Measurements from ENCODE around the gene GADD45G. TPM values are rescaled to one million over a fixed set of nuclear protein-coding genes. Genes with fewer than 3 reads are reported as not detected.
A peak's percentile ranks its signal among the peaks of the same experiment; 100 is the strongest.

The GADD45G gene
- total and polyA plus RNA-seq, 5 donors from 2014 or later, result 0.16 to 15.7 (median 0.30) TPM

DNA sequence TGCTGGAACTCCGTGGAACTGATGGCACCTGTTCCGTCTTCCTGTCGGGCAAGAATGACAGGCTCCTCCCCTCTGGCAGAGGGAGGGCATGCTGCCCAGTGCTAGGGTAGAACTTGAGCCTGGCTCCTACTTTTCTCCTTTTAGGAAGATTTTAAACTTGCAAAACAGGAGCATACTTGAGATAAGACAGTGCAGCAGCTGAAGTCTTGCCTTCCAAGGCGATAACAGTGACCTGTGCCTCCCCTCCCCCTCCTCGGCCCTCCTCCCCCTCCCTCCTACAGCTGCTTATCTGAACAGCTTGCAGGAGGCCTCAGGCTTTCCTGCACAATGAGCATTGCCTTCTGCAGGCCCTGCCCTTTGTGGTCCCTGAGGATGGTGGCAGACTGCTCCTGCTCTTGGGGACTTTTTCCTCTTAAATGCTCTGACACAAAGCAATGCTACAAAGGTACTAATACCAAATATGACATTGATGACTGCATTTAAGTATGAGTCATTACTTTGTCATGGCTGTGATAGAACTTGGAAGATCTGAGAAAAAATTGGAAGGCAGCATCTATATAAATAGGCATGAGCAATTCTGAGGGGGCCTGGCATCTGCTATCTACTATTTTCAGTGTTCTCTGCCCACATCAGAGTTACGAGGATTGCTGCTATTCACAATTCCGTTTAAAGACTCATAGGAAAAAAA lies 2.0 kb downstream of the GADD45G start:
- Histone ChIP-seq H3K4me3 (ENCODE audit: low read depth, low read length) (peak overlapping the region; percentile 55), H3K9me3 (ENCODE audit: control insufficient read depth in 2 of 2, low read length in 2 of 2) (no peaks in the 10 kb centered on the region), H3K4me1 (ENCODE audit: control insufficient read depth, insufficient read depth, low read length, poor library complexity, severe bottlenecking) (peaks cover 43% of the 10 kb centered on the region), H3K27me3 (ENCODE audit: control insufficient read depth, insufficient read depth, low read length) (no peaks in the 10 kb centered on the region), H3K36me3 (ENCODE audit: control insufficient read depth, insufficient read depth, low read length) (no peaks in the 10 kb centered on the region), H3K27ac (ENCODE audit: insufficient read depth, low read length, poor library complexity, severe bottlenecking) (no peak overlapping the region)
- peaks cover 10 to 33% (median 19%) of the 10 kb centered on the region in 4 donors for H3K4me1 Mint-ChIP-seq
- H3K4me3 Mint-ChIP-seq, result peak overlapping the region; percentile 76 to 92 (median 84)
- H3K27me3 Mint-ChIP-seq, result peaks cover 32% of the 10 kb centered on the region
- H3K27ac Mint-ChIP-seq, result peak overlapping the region in 1 of 3 donors; percentile 4
- ATAC-seq (ENCODE audit: low read depth in 2 of 2) (no peak), DNase-seq (no peak)
- H3K36me3 Mint-ChIP-seq, result no peaks in the 10 kb centered on the region
- H3K9me3 Mint-ChIP-seq, result peaks cover 0 to 2% (median 0%) of the 10 kb centered on the region in 7 donors

DNA sequence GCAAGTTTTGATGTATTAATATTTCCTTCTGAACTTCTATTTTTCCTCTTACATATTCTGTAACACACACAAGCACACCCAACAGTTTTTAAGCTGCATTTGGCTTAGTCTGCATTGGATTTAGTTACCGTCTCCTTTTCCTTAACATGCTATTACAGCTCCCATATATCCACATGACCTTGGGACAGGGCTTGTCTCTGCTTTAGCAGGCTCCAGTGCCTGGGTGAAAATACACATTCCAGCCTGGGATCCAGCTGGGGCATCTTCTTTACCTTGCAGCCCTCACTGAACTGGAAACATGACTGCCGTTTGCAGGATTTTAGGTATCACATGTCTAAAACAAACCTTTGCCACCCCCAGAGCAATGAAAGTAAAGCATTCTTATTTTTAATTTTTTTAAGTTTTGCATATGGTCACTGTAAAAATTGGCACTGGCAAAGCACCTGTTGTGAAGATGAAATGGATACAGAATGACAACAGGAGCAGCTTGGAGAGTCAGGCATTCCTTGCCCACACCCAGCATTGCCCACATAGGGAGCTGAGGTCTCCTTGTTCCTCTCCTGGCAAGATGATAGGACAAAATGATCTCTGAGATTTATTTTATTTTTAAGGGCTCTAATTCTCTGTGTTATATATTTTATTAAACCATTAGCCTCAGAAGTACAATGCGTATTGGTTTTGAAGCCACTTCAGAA lies 4.0 kb downstream of the GADD45G start:
- Histone ChIP-seq H3K27ac (ENCODE audit: insufficient read depth, low read length, poor library complexity, severe bottlenecking) (no peak overlapping the region), H3K36me3 (ENCODE audit: control insufficient read depth, insufficient read depth, low read length) (no peaks in the 10 kb centered on the region), H3K9me3 (ENCODE audit: control insufficient read depth in 2 of 2, low read length in 2 of 2) (no peaks in the 10 kb centered on the region), H3K4me3 (ENCODE audit: low read depth, low read length) (no peak overlapping the region), H3K27me3 (ENCODE audit: control insufficient read depth, insufficient read depth, low read length) (no peaks in the 10 kb centered on the region), H3K4me1 (ENCODE audit: control insufficient read depth, insufficient read depth, low read length, poor library complexity, severe bottlenecking) (peaks cover 32% of the 10 kb centered on the region)
- Mint-ChIP-seq H3K9me3 (peaks cover 0 to 2% (median 0%) of the 10 kb centered on the region in 7 donors), H3K36me3 (no peaks in the 10 kb centered on the region), H3K4me1 (peaks cover 5 to 23% (median 12%) of the 10 kb centered on the region in 4 donors), H3K4me3 (no peak overlapping the region), H3K27ac (no peak overlapping the region), H3K27me3 (peaks cover 27% of the 10 kb centered on the region)
- ATAC-seq (ENCODE audit: low read depth in 2 of 2), result no peak
- DNase-seq, result no peak

DNA sequence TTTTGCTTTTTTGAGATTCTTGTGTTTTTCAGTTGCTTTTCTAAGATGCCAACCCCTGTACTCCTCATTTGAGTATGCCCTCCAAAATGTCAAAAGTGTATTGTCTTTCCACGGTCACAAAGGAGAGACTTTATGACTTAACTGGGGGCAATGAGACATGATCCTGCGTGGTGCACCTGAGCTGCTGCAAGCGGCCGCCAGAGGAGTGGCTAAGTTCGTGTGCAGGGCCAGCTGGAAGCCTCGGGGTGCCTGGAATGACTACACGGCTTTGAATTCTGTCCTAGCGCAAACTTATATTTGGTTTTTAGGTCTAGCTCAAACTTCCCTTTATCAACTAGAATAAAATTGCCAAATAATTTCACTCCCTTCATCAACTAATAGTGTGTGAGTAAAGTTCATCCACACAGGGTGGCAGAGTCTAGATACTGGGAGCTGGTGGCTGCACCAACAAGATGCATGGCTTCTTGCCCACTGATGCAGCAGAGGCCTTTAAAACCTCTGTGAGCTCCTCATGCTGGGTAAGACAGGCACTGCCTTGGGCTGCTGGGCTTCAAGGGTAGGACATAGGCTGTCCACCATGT lies 4.7 kb downstream of the GADD45G start:
- H3K4me1 ChIP-seq (ENCODE audit: control insufficient read depth, insufficient read depth, low read length, poor library complexity, severe bottlenecking), result peaks cover 25% of the 10 kb centered on the region
- Mint-ChIP-seq H3K4me1 (peaks cover 2 to 18% (median 10%) of the 10 kb centered on the region in 4 donors), H3K27ac (no peak overlapping the region), H3K36me3 (no peaks in the 10 kb centered on the region), H3K4me3 (no peak overlapping the region), H3K27me3 (peaks cover 29% of the 10 kb centered on the region), H3K9me3 (peaks cover 0 to 2% (median 0%) of the 10 kb centered on the region in 7 donors)
- ATAC-seq (ENCODE audit: low read depth in 2 of 2) (no peak), DNase-seq (no peak)
- H3K36me3 ChIP-seq (ENCODE audit: control insufficient read depth, insufficient read depth, low read length), result no peaks in the 10 kb centered on the region
- no peaks in the 10 kb centered on the region for H3K9me3 ChIP-seq (ENCODE audit: control insufficient read depth in 2 of 2, low read length in 2 of 2)
- H3K27me3 ChIP-seq (ENCODE audit: control insufficient read depth, insufficient read depth, low read length), result no peaks in the 10 kb centered on the region
- H3K27ac ChIP-seq (ENCODE audit: insufficient read depth, low read length, poor library complexity, severe bottlenecking), result no peak overlapping the region
- H3K4me3 ChIP-seq (ENCODE audit: low read depth, low read length), result no peak overlapping the region

DNA sequence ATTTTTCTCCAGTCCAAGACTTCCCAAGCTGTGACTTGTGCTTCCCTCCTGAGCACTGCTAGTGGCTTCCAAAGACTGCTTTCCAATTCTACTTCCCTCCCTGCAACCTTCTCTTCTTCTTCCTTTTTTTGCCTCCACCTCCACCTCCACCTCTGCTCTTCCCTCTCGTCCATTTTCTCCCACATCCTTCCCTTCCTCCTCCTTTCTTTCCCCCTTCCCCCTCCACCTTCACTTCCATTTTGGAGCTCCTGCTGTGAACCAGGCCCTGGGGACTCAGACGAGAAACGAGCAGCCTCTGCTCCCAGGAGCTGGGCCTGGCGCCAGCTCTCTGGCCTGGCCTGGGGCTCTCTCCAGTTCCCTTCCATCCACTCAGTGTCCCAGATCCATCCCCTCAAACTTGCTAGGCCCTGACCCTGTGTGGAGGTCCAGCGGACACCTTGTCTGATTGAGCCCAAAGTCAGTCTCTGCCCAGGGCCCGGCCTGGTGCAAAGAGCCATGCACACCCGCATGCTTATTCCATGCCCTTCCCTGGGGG lies 5.6 kb downstream of the GADD45G start:
- Mint-ChIP-seq H3K9me3 (peaks cover 0 to 2% (median 0%) of the 10 kb centered on the region in 7 donors), H3K4me3 (no peak overlapping the region), H3K27ac (peak overlapping the region in 1 of 3 donors; percentile 74), H3K4me1 (peaks cover 0 to 11% (median 8%) of the 10 kb centered on the region in 4 donors), H3K36me3 (no peaks in the 10 kb centered on the region), H3K27me3 (peaks cover 23% of the 10 kb centered on the region)
- DNase-seq (no peak), ATAC-seq (ENCODE audit: low read depth in 2 of 2) (no peak)
- H3K4me1 ChIP-seq (ENCODE audit: control insufficient read depth, insufficient read depth, low read length, poor library complexity, severe bottlenecking), result peaks cover 16% of the 10 kb centered on the region
- H3K27me3 ChIP-seq (ENCODE audit: control insufficient read depth, insufficient read depth, low read length), result no peaks in the 10 kb centered on the region
- no peak overlapping the region for H3K27ac ChIP-seq (ENCODE audit: insufficient read depth, low read length, poor library complexity, severe bottlenecking)
- no peaks in the 10 kb centered on the region for H3K9me3 ChIP-seq (ENCODE audit: control insufficient read depth in 2 of 2, low read length in 2 of 2)
- no peaks in the 10 kb centered on the region for H3K36me3 ChIP-seq (ENCODE audit: control insufficient read depth, insufficient read depth, low read length)
- no peak overlapping the region for H3K4me3 ChIP-seq (ENCODE audit: low read depth, low read length)

DNA sequence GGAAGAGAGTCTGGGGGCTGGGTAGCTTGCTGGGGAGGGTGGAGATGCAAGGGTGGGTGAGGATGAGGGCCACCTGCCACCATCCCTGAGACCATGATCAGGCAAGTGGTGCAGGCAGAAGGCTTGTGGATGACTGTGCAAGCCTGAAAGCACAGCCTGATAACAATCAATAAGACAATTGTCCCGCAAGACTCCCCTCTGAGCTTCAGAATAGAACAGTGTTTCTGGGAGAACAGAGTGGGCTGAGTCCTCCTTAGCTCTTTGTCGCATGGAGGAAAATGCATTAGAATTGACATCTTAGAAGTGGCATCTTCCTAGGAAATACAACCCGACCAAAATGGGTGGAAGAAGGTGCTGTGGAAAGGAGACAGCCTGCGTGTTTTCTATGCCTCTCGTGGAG lies 6.6 kb downstream of the GADD45G start:
- Histone ChIP-seq H3K36me3 (ENCODE audit: control insufficient read depth, insufficient read depth, low read length) (no peaks in the 10 kb centered on the region), H3K27me3 (ENCODE audit: control insufficient read depth, insufficient read depth, low read length) (no peaks in the 10 kb centered on the region), H3K4me3 (ENCODE audit: low read depth, low read length) (no peak overlapping the region), H3K9me3 (ENCODE audit: control insufficient read depth in 2 of 2, low read length in 2 of 2) (no peaks in the 10 kb centered on the region), H3K4me1 (ENCODE audit: control insufficient read depth, insufficient read depth, low read length, poor library complexity, severe bottlenecking) (peaks cover 6% of the 10 kb centered on the region), H3K27ac (ENCODE audit: insufficient read depth, low read length, poor library complexity, severe bottlenecking) (no peak overlapping the region)
- Mint-ChIP-seq H3K27ac (no peak overlapping the region), H3K36me3 (no peaks in the 10 kb centered on the region), H3K27me3 (peaks cover 23% of the 10 kb centered on the region), H3K9me3 (peaks cover 0 to 2% (median 0%) of the 10 kb centered on the region in 7 donors), H3K4me3 (no peak overlapping the region), H3K4me1 (peaks cover 0 to 6% (median 4%) of the 10 kb centered on the region in 4 donors)
- ATAC-seq (ENCODE audit: low read depth in 2 of 2) (no peak), DNase-seq (no peak)

DNA sequence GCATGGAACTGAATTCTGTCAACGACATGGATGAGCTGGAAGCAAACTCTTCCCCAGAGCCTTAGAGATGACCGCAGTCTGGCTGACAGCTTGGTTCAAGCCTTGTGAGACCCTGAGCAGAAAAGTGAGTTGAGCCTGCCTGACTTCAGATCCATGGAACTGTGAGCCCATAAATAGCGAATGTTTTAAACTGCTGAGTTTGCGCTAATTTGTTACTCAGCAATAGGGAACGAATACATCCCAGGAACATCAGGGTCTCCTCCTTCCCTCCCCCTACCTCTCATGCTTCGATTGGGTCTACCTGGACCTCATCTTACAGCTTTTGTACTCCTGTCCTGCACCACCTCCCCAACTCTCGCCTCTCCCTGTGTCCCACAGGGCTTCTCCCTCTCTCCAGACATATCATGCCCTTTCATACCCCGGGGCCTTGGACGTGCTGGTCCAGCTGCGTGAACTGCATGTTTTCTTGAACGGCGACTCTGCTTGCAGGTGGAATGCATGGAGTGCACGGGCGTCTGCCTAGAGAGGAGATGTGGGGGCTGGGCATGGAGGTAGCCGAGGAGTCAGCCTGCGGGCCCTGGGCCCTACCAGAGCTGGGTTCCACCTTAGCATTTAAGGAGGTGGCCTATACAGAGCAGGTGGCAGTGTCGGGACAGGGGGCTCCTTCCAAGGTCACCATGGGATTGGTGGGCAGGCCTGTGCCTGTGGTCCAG lies 7.9 kb downstream of the GADD45G start:
- Histone ChIP-seq H3K27me3 (ENCODE audit: control insufficient read depth, insufficient read depth, low read length) (no peaks in the 10 kb centered on the region), H3K4me1 (ENCODE audit: control insufficient read depth, insufficient read depth, low read length, poor library complexity, severe bottlenecking) (no peaks in the 10 kb centered on the region), H3K4me3 (ENCODE audit: low read depth, low read length) (no peak overlapping the region), H3K9me3 (ENCODE audit: control insufficient read depth in 2 of 2, low read length in 2 of 2) (no peaks in the 10 kb centered on the region), H3K36me3 (ENCODE audit: control insufficient read depth, insufficient read depth, low read length) (no peaks in the 10 kb centered on the region), H3K27ac (ENCODE audit: insufficient read depth, low read length, poor library complexity, severe bottlenecking) (no peak overlapping the region)
- no peaks in the 10 kb centered on the region for H3K4me1 Mint-ChIP-seq
- peaks cover 16% of the 10 kb centered on the region for H3K27me3 Mint-ChIP-seq
- DNase-seq (no peak), ATAC-seq (ENCODE audit: low read depth in 2 of 2) (no peak)
- H3K4me3 Mint-ChIP-seq, result peak overlapping the region in 1 of 4 donors; percentile 35
- no peaks in the 10 kb centered on the region for H3K36me3 Mint-ChIP-seq
- H3K27ac Mint-ChIP-seq, result no peak overlapping the region
- peaks cover 0 to 2% (median 0%) of the 10 kb centered on the region in 7 donors for H3K9me3 Mint-ChIP-seq
